ENCODE results near the gene PLXNA4. TPM values are rescaled to one million over a fixed set of nuclear protein-coding genes. Genes with fewer than 3 reads are reported as not detected.

Gene PLXNA4
- total RNA-seq, 1 experiment from 2014 or later, result 0.11 TPM

DNA sequence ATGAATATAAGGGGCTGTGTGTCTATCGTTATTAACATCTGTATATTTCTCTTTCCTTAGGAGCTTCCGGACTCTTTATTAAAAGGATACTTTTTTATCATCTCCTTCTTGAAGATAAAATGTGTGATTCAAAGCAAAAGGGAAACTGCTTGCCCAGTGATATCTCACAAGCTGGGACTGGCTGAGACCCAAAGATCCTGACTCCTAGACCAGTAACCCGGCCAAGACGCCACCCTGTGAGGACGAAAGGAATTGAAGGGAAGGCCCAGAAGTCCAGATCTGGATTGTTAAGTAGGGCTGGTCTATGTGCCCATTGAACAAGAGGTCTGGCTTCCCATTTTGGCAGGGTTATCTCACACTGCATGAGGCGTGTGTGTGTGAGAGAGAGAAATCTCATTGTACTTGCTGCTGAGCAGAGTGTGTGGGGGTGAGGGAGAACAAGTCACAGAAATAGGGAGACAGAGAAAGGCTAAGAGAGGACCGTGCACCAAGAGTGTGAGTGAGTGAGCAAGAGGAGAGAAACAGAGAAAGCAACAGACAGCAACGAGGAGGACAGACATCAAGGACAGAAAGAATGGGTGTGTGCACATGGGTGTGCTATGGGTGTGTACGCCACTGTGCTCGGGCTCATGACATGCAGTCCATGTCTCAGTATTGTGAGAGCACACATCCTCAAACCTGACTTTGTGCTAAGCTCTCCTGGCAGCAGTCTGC lies 75.4 kb downstream of the PLXNA4 start:
- H3K27ac ChIP-seq (ENCODE audit: low read depth, low read length, poor library complexity, severe bottlenecking), result no peak overlapping the region
- no peaks in the 10 kb centered on the region for H3K36me3 ChIP-seq (ENCODE audit: insufficient read depth, low read length, poor library complexity, severe bottlenecking)
- H3K27me3 ChIP-seq (replicated peaks; ENCODE audit: insufficient read depth, low read depth, low read length, poor library complexity), result no peaks in the 10 kb centered on the region
- CTCF ChIA-PET, result no interaction called here
- intact Hi-C loops (cut with micrococcal nuclease; ENCODE audit: unreplicated experiment), result no loop called here
- H3K4me1 ChIP-seq (ENCODE audit: insufficient read depth, low read length, poor library complexity, severe bottlenecking), result no peaks in the 10 kb centered on the region
- no peak for DNase-seq (ENCODE audit: low spot score)
- no peak for TF ChIP-seq EZH2 (IDR thresholded peaks at IDR 0.05; ENCODE audit: borderline replicate concordance, low read depth, low read length, poor library complexity, severe bottlenecking)
- TF ChIP-seq, protein P1, sequence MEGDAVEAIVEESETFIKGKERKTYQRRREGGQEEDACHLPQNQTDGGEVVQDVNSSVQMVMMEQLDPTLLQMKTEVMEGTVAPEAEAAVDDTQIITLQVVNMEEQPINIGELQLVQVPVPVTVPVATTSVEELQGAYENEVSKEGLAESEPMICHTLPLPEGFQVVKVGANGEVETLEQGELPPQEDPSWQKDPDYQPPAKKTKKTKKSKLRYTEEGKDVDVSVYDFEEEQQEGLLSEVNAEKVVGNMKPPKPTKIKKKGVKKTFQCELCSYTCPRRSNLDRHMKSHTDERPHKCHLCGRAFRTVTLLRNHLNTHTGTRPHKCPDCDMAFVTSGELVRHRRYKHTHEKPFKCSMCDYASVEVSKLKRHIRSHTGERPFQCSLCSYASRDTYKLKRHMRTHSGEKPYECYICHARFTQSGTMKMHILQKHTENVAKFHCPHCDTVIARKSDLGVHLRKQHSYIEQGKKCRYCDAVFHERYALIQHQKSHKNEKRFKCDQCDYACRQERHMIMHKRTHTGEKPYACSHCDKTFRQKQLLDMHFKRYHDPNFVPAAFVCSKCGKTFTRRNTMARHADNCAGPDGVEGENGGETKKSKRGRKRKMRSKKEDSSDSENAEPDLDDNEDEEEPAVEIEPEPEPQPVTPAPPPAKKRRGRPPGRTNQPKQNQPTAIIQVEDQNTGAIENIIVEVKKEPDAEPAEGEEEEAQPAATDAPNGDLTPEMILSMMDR (conservative IDR thresholded peaks at IDR 0.05; ENCODE audit: low read depth, low read length), result no peak
- no peak overlapping the region for H3K4me3 ChIP-seq (ENCODE audit: low read depth, low read length, poor library complexity, severe bottlenecking)
- POLR2A ChIA-PET (ENCODE audit: low non-redundant PET), result no interaction called here
- H3K9me3 ChIP-seq (ENCODE audit: low read depth, low read length, poor library complexity, severe bottlenecking), result no peaks in the 10 kb centered on the region
- no TSS peak for BruUV-seq (replicated peaks)

- no peak for TF ChIP-seq EZH2 (IDR thresholded peaks at IDR 0.05; ENCODE audit: borderline replicate concordance, low read depth, low read length, poor library complexity, severe bottlenecking)
- TF ChIP-seq, protein P1 (conservative IDR thresholded peaks at IDR 0.05; ENCODE audit: low read depth, low read length), result no peak
These were observed 76.8 kb downstream of the PLXNA4 start for GRCh38 chr7:132499487-132499886.

DNA sequence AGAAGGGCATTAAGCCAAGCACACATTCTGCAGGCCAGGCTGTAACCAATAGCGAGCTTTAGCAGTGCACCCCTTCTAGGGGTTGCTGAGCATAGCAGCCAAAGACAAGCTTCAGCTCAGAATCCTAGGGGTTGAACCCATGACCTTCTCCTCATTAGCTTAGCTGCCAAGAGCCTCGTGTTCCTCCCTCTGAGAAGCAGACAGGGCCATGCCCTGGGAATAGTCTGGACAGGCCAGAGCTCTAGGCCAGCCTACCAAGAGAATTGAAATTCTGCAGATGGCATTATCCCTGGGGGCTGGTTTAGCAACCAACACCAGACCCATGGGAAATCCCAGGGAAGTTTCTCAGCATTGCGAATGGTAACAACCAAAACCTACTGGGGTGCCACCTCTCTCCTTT lies 77.2 kb downstream of the PLXNA4 start:
- intact Hi-C loops (cut with micrococcal nuclease; ENCODE audit: unreplicated experiment), result no loop called here
- POLR2A ChIA-PET (ENCODE audit: low non-redundant PET), result no interaction called here
- CTCF ChIA-PET, result no interaction called here
- no peaks in the 10 kb centered on the region for H3K4me1 ChIP-seq (ENCODE audit: insufficient read depth, low read length, poor library complexity, severe bottlenecking)
- no peaks in the 10 kb centered on the region for H3K36me3 ChIP-seq (ENCODE audit: insufficient read depth, low read length, poor library complexity, severe bottlenecking)
- BruUV-seq (replicated peaks), result no TSS peak
- H3K9me3 ChIP-seq (ENCODE audit: low read depth, low read length, poor library complexity, severe bottlenecking), result no peaks in the 10 kb centered on the region
- no peak overlapping the region for H3K4me3 ChIP-seq (ENCODE audit: low read depth, low read length, poor library complexity, severe bottlenecking)
- no peak overlapping the region for H3K27ac ChIP-seq (ENCODE audit: low read depth, low read length, poor library complexity, severe bottlenecking)
- no peak for TF ChIP-seq EZH2 (IDR thresholded peaks at IDR 0.05; ENCODE audit: borderline replicate concordance, low read depth, low read length, poor library complexity, severe bottlenecking)
- TF ChIP-seq, protein P1 (conservative IDR thresholded peaks at IDR 0.05; ENCODE audit: low read depth, low read length), result no peak
- H3K27me3 ChIP-seq (replicated peaks; ENCODE audit: insufficient read depth, low read depth, low read length, poor library complexity), result no peaks in the 10 kb centered on the region
- DNase-seq (ENCODE audit: low spot score), result no peak

More at GRCh38 chr7:132499487-132499886, 76.8 kb downstream of the PLXNA4 start:
- no peak overlapping the region for H3K4me3 ChIP-seq (ENCODE audit: low read depth, low read length, poor library complexity, severe bottlenecking)
- POLR2A ChIA-PET (ENCODE audit: low non-redundant PET), result no interaction called here
- no peak for DNase-seq (ENCODE audit: low spot score)
- H3K9me3 ChIP-seq (ENCODE audit: low read depth, low read length, poor library complexity, severe bottlenecking), result no peaks in the 10 kb centered on the region
- H3K27ac ChIP-seq (ENCODE audit: low read depth, low read length, poor library complexity, severe bottlenecking), result no peak overlapping the region
- no peaks in the 10 kb centered on the region for H3K4me1 ChIP-seq (ENCODE audit: insufficient read depth, low read length, poor library complexity, severe bottlenecking)
- intact Hi-C loops (cut with micrococcal nuclease; ENCODE audit: unreplicated experiment), result no loop called here
- BruUV-seq (replicated peaks), result no TSS peak
- no peaks in the 10 kb centered on the region for H3K27me3 ChIP-seq (replicated peaks; ENCODE audit: insufficient read depth, low read depth, low read length, poor library complexity)
- H3K36me3 ChIP-seq (ENCODE audit: insufficient read depth, low read length, poor library complexity, severe bottlenecking), result no peaks in the 10 kb centered on the region
- CTCF ChIA-PET, result no interaction called here

Measured in A673 (cell line).